Stomach smooth muscle (tissue), 2 donors: ENCODE measurements around the gene PDLIM4.
A peak's percentile ranks its signal among the peaks of the same experiment; 100 is the strongest.

Experiments
- H3K27ac ChIP-seq: one replicate; pipeline ENCODE4 v1.7.0; 2013; ENCODE audit warnings: mild to moderate bottlenecking, low read length, inconsistent platforms
- H3K27me3 ChIP-seq, 2 donors: one replicate each; pipeline ENCODE4 v1.7.0; 2013; ENCODE audit warnings: low read length in 2 of 2; ENCODE audit not compliant: insufficient read depth in 2 of 2, control insufficient read depth in 1 of 2
- H3K36me3 ChIP-seq, 2 donors: one replicate each; pipeline ENCODE4 v1.7.0; 2013; ENCODE audit warnings: low read length in 2 of 2; ENCODE audit not compliant: control insufficient read depth in 2 of 2, insufficient read depth in 2 of 2
- H3K4me1 ChIP-seq: one replicate; pipeline ENCODE4 v1.7.0; 2013; ENCODE audit warnings: low read length; ENCODE audit not compliant: control insufficient read depth, insufficient read depth
- H3K4me3 ChIP-seq, 2 donors: one replicate each; pipeline ENCODE4 v1.7.0; 2013; ENCODE audit warnings: low read length in 2 of 2
- H3K9ac ChIP-seq, 2 donors: one replicate each; pipeline ENCODE4 v1.7.0; 2013; ENCODE audit warnings: low read length in 2 of 2, mild to moderate bottlenecking in 1 of 2
- H3K9me3 ChIP-seq, 2 donors: one replicate each; pipeline ENCODE4 v1.7.0; 2013; ENCODE audit warnings: low read length in 2 of 2; ENCODE audit not compliant: control insufficient read depth in 2 of 2
- donor health status: healthy.
- donor health status: Pancreatic carcinoma.

Gene PDLIM4

DNA sequence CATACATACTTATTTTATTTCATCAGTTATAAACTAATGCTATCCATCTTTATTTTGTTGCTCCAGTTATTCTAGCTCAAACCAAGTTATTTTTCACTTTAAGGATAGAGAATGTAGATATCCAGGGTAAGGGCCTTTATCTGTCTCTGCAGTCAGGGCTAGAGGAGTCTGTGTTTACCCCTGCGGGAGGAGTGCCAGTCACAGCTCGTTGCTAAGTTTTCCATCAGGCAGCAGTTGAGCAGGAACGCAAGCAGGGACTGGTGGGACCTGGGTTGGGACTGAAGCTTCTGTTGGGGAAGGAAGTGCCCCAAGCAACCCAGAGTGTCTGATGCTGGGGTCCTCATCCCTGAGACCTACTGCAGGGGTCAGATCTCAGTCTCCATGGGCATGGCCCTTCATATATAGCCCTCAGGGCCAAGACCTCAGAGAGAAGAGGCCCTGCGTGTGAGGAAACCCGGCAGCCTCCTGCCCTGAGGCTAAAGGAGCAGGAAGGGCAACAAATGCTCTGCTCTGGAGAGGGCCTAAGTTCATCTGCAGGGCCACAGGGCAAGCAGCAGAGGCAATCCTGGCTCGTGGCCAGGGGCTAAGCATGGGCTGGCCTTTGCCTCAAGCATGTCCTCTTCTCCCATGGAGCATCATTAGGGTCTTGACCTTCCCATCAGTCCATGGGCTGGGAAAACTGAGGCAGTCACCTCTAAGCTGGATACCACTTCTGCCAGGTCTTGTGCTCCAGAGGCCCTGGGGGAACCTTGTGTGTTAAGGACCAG, 43.3 kb downstream of the PDLIM4 start:
- Histone ChIP-seq H3K9me3 (peaks cover 0 to 2% of the 10 kb centered on the region in 2 donors), H3K27ac (no peak overlapping the region), H3K36me3 (no peaks in the 10 kb centered on the region)

GRCh38 chr5:132301344-132302271, 44.1 kb downstream of the PDLIM4 start:
- Histone ChIP-seq H3K4me3 (no peak overlapping the region), H3K27ac (peak overlapping the region; percentile 18), H3K27me3 (no peaks in the 10 kb centered on the region), H3K9me3 (peaks cover 0 to 2% of the 10 kb centered on the region in 2 donors), H3K9ac (no peak overlapping the region), H3K36me3 (no peaks in the 10 kb centered on the region), H3K4me1 (peaks cover 13% of the 10 kb centered on the region)

More for the DNA sequence above, 43.3 kb downstream of the PDLIM4 start:
- Histone ChIP-seq H3K4me1 (peaks cover 13% of the 10 kb centered on the region), H3K9ac (no peak overlapping the region), H3K27me3 (no peaks in the 10 kb centered on the region), H3K4me3 (no peak overlapping the region)

DNA sequence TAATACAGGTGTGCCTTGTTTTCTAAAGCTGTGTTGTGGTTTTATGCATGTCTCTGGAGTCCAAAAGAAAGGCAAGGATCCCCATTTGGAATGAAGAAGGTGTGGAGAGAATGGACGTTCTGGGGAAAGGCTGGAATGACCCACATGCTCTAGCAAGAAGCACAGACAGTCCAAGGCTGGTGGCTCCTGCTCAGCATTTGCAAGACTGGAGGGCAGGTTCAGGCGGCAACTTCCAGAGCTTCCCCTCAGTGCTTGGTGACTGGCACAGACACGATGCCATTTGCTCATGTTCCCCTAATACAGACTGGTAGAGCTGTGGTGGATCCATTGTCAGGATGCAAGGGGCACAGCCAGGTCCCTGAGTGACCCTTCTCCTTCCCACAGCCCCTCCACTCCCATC, 44.9 kb downstream of the PDLIM4 start:
- H3K36me3 ChIP-seq: no peaks in the 10 kb centered on the region
- no peaks in the 10 kb centered on the region for H3K27me3 ChIP-seq
- H3K4me1 ChIP-seq: peaks cover 13% of the 10 kb centered on the region
- no peak overlapping the region for H3K9ac ChIP-seq
- no peak overlapping the region for H3K27ac ChIP-seq
- H3K9me3 ChIP-seq: peaks cover 0 to 2% of the 10 kb centered on the region in 2 donors
- H3K4me3 ChIP-seq: no peak overlapping the region

- no peak overlapping the region for H3K4me3 ChIP-seq
- no peaks in the 10 kb centered on the region for H3K27me3 ChIP-seq
- peaks cover 13% of the 10 kb centered on the region for H3K4me1 ChIP-seq
- H3K27ac ChIP-seq: peak overlapping the region; percentile 2
- H3K9ac ChIP-seq: no peak overlapping the region
- H3K9me3 ChIP-seq: peaks cover 0 to 2% of the 10 kb centered on the region in 2 donors
- H3K36me3 ChIP-seq: no peaks in the 10 kb centered on the region
Observed at GRCh38 chr5:132303589-132303988, 46.1 kb downstream of the PDLIM4 start.

- H3K9ac ChIP-seq: no peak overlapping the region
- H3K9me3 ChIP-seq: peaks cover 0 to 2% of the 10 kb centered on the region in 2 donors
- H3K36me3 ChIP-seq: no peaks in the 10 kb centered on the region
- H3K27me3 ChIP-seq: no peaks in the 10 kb centered on the region
- H3K4me3 ChIP-seq: no peak overlapping the region
- peaks cover 13% of the 10 kb centered on the region for H3K4me1 ChIP-seq
- H3K27ac ChIP-seq: no peak overlapping the region
Observed at GRCh38 chr5:132305420-132305819, 47.9 kb downstream of the PDLIM4 start.

DNA sequence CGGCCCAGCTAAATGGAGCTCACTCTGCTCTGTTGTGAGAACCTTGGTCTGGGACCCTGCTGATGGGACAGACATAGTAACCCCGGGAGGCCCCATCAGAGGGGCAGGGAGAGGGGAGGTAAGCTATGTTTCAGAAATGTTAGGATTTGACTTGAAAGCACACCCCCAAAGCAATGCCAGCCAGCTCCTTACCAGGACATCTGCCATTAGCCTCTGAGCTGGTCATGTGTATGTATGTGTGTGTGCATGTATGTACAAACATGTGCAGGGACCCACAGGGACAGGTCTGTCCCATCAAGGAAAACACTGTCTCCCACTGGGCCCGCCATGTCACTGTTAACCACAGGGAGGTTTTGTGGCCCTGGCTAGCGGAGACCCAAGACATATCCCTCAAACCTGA, 51.2 kb downstream of the PDLIM4 start:
- Histone ChIP-seq H3K36me3 (peaks cover 0 to 3% of the 10 kb centered on the region in 2 donors), H3K4me3 (no peak overlapping the region), H3K27ac (no peak overlapping the region), H3K9me3 (peaks cover 0 to 2% of the 10 kb centered on the region in 2 donors), H3K4me1 (no peaks in the 10 kb centered on the region), H3K27me3 (no peaks in the 10 kb centered on the region), H3K9ac (no peak overlapping the region)

DNA sequence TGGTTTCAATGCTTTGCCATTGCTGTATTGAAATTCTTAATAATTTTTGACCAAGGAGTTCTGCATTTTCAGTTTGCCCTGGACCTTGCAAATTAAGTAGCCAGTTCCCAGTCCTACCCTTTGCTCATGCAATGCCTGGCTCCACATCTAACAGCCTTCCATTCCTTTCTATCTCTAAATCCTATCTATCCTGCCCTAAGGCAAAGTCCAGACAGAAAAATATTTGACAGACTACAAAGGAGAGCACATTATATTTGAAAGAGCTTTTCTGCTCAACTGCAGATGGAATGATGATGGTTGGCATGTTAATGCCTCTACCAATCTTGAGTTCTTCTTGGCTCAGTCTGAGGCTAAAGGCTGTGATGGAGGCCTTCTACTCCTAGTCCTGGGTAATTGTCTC, 52.2 kb downstream of the PDLIM4 start:
- peaks cover 0 to 5% of the 10 kb centered on the region in 2 donors for H3K36me3 ChIP-seq

GRCh38 chr5:132310141-132310834, 52.8 kb downstream of the PDLIM4 start:
- H3K27me3 ChIP-seq: no peaks in the 10 kb centered on the region
- no peak overlapping the region for H3K27ac ChIP-seq
- no peak overlapping the region for H3K9ac ChIP-seq
- no peaks in the 10 kb centered on the region for H3K4me1 ChIP-seq
- H3K9me3 ChIP-seq: no peaks in the 10 kb centered on the region
- H3K4me3 ChIP-seq: no peak overlapping the region
- peaks cover 0 to 5% of the 10 kb centered on the region in 2 donors for H3K36me3 ChIP-seq

More for the DNA sequence above, 52.2 kb downstream of the PDLIM4 start:
- H3K27me3 ChIP-seq: no peaks in the 10 kb centered on the region
- peaks cover 0 to under 1% of the 10 kb centered on the region in 2 donors for H3K9me3 ChIP-seq
- no peak overlapping the region for H3K27ac ChIP-seq
- no peak overlapping the region for H3K9ac ChIP-seq
- H3K4me3 ChIP-seq: no peak overlapping the region
- H3K4me1 ChIP-seq: no peaks in the 10 kb centered on the region

GRCh38 chr5:132313366-132313765, 55.9 kb downstream of the PDLIM4 start:
- Histone ChIP-seq H3K9ac (no peak overlapping the region), H3K4me3 (no peak overlapping the region), H3K9me3 (no peaks in the 10 kb centered on the region), H3K27me3 (no peaks in the 10 kb centered on the region), H3K36me3 (peaks cover 0 to 5% of the 10 kb centered on the region in 2 donors), H3K4me1 (no peaks in the 10 kb centered on the region), H3K27ac (no peak overlapping the region)

- no peak overlapping the region for H3K9ac ChIP-seq
- H3K27me3 ChIP-seq: no peaks in the 10 kb centered on the region
- H3K27ac ChIP-seq: no peak overlapping the region
- no peaks in the 10 kb centered on the region for H3K4me1 ChIP-seq
- peaks cover 0 to 5% of the 10 kb centered on the region in 2 donors for H3K36me3 ChIP-seq
- H3K9me3 ChIP-seq: no peaks in the 10 kb centered on the region
- no peak overlapping the region for H3K4me3 ChIP-seq
Observed at GRCh38 chr5:132313961-132314432, 56.5 kb downstream of the PDLIM4 start.
